Measurements from ENCODE around the gene EDDM3A. TPM values are rescaled to one million over a fixed set of nuclear protein-coding genes. Genes with fewer than 3 reads are reported as not detected.
"Not testable (repeated sequence)": the region's sequence is repeated elsewhere in the genome, so short reads cannot be mapped to it uniquely, and the experiment has no call there.

EDDM3A gene
- total RNA-seq, result not detected
- long read RNA-seq, donor 1, result 0 reads
- long read RNA-seq, donor 2, result 0 reads

DNA sequence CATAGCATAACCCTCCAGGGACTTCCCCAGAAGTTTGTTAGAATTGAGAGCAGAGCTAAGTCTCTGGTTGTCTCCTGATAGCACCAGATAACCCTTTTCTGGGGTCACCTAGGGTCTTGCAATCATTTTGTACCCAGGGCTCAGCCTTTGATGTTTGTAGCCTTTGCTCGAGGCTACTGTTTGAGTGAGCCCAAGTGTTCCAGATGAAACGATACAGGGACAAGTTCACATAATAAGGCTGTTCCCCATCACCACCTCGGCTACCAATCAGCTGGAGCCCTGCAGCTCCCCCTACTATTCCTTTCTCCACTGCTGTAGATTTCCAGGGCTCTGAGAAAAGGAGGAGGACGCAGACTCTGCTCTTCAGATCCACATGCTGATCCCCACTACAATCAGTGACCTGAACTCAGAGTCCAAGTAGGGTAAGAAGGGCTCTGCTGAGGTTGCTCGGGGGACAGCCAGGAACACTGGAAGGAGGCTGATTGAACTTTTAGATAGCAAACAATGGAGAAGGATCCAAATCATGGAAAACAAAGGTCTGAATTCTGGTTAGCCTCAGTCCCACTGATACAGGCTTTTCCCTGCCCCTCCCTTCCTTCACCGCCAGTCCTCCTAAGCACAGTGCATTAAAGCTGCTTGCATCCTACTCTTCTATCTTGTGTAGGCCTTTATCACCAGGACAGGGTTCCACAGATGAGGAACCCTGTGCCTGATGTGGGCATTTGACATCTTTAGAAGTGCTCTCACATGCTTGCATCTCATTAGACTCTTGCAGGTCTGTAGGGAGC, at the start of gene EDDM3A:
Gene EDDM3A (plus strand): TSS at position 317 of the 788 bp plus-strand sequence. CDS start 1,694 bp downstream, outside the sequence.
- intact Hi-C loops (cut with DNase I), result no loop called here
- DNase-seq (ENCODE audit: low spot score), result no peak

GRCh38 chr14:20696764-20697163, 48.9 kb upstream of the EDDM3A start:
- intact Hi-C loops (cut with DNase I), result loop anchor here in 1 of 2 donors (5.0 kb wide), 1 partner anchor 266 kb away; no protein-coding TSS in a partner anchor

GRCh38 chr14:20697273-20698017, 48.2 kb upstream of the EDDM3A start:
- intact Hi-C loops (cut with DNase I), result loop anchor here in 1 of 2 donors (5.0 kb wide), 1 partner anchor 265 kb away; no protein-coding TSS in a partner anchor
- peak; percentile 86 for DNase-seq (ENCODE audit: low spot score)

More at GRCh38 chr14:20696764-20697163, 48.9 kb upstream of the EDDM3A start:
- DNase-seq (ENCODE audit: low spot score), result no peak

GRCh38 chr14:20698018-20698329, 47.7 kb upstream of the EDDM3A start:
- DNase-seq (ENCODE audit: low spot score), result no peak
- intact Hi-C loops (cut with DNase I), result loop anchor here in 1 of 2 donors (5.0 kb wide), 1 partner anchor 264 kb away; no protein-coding TSS in a partner anchor

DNA sequence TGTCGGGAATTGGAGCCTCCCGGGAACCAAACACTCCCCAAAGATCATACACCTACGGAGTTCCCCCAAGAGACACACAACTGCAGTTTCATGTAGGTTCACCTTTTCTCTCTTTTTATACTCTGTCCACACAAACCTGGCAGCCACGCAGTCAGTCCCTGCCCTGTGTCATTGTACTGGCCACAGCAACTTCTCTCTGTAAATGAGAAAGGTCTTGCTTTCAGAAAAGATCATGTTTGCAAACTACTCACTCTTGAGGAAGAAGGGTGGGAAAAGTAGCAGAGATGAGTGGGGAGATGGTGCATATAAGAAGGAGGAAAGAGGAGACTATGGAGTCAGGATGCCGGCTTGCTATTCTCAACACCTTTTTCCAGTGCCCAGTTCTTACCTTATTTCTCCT, 46.8 kb upstream of the EDDM3A start:
- intact Hi-C loops (cut with DNase I), result loop anchor here in 1 of 2 donors (5.0 kb wide), 1 partner anchor 263 kb away; no protein-coding TSS in a partner anchor
- no peak for DNase-seq (ENCODE audit: low spot score)

GRCh38 chr14:20699931-20700330, 45.8 kb upstream of the EDDM3A start:
- intact Hi-C loops (cut with DNase I), result loop anchor here in 1 of 2 donors (5.0 kb wide), 1 partner anchor 262 kb away; no protein-coding TSS in a partner anchor
- DNase-seq (ENCODE audit: low spot score), result no peak

DNA sequence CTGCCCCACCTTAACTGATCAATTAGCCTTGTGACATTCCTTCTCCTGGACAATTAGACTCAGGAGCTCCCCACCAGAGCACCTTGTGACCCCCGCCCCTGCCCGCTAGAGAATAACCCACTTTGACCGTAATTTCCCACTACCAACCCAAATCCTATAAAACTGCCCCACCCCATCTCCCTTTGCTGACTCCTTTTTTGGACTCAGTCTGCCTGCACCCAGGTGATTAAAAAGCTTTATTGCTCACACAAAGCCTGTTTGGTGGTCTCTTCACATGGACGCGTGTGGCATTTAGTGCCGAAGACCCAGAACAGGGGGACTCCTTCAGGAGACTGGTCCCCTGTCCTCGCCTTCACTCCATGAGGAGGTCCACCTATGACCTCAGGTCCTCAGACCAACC, 44.7 kb upstream of the EDDM3A start:
- DNase-seq (ENCODE audit: low spot score); intact Hi-C loops (cut with DNase I): not testable (repeated sequence)

GRCh38 chr14:20706657-20707355, 38.9 kb upstream of the EDDM3A start:
- no peak for DNase-seq (ENCODE audit: low spot score)
- intact Hi-C loops (cut with DNase I), result loop anchor here in 1 of 2 donors (5.0 kb wide), 1 partner anchor 155 kb away; no protein-coding TSS in a partner anchor

DNA sequence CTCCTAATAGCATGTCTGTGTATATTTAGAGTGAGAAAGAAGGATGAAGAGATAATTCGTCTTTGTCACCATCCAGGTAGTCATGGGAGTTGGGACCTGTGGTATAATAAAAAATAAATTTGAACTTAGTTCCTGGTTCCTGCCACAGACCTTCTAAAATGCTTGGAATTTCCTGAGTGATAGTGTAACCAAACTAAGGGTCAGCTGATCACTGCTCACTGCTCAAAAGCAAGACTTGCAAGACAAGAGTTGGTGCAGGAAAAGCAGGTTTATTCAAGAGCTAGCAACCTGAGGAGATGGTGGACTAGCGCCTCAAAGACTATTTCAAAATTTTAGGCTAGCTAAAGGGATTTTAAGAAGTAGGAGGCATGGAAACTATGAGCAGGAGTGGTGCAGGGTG, 38.1 kb upstream of the EDDM3A start:
- intact Hi-C loops (cut with DNase I), result loop anchor here in 1 of 2 donors (5.0 kb wide), 1 partner anchor 155 kb away; no protein-coding TSS in a partner anchor
- no peak for DNase-seq (ENCODE audit: low spot score)

DNA sequence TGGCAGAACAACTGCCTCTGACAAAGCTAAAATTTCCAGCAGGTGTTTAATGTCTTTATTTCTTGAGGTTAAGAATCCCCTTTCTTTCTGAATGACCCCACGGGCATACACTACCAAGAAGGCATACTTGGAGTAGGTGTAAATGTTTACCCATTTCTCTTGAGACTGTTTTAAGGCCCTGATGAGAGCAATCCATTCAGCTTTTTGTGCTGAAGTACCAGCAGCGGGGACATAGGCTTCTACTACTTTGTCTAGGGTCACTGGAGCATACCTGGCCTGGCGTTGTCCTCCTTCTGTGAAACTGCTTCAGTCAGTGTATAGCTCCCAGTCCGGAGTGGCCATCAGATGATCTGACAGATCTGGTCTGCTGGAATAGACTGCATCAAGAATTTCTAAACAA, 34.4 kb upstream of the EDDM3A start:
- no peak for DNase-seq (ENCODE audit: low spot score)
- intact Hi-C loops (cut with DNase I), result no loop called here

DNA sequence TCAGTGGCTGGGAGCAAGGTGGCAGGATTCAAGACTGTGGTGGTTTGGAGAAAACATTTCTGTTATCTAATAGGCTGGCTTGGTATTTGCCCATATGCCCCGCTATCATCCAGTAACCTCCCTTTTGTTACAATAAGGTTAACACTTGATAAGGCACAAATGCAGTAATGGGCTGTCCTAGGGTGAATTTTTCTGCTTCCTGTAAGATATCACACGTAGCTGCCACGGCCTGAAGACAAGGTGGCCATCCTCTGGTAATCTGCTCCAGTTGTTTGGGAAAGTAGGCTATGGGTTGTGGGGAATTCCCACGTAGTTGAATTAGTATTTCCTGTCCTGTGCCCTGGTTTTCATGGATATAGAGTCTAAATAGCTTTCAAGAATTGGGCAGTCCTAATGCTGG, 34.0 kb upstream of the EDDM3A start:
- DNase-seq (ENCODE audit: low spot score), result no peak
- intact Hi-C loops (cut with DNase I), result no loop called here

DNA sequence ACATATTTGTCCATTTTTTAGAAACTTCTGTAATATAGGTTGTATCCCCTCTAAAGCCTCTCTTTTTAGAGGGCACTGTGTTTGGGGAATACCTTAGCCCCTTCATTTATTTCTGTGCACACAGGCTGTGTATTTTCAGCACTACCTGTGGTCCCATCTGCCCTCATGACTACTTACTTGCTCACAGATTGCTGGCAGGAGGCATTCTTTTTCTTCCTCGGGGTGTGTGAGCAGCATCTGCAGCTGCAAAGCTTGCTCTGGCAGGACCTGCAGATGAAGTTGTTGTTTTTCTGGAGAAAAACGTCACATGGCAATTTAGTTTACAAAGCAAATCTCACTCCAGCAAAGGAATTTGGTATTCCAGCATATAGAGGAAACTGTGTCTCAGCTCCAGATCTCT, 32.8 kb upstream of the EDDM3A start:
- intact Hi-C loops (cut with DNase I), result no loop called here
- DNase-seq (ENCODE audit: low spot score), result no peak

- intact Hi-C loops (cut with DNase I), result no loop called here
- DNase-seq (ENCODE audit: low spot score), result peak; percentile 93
Measured at GRCh38 chr14:20714593-20715250, 31.0 kb upstream of the EDDM3A start.

GRCh38 chr14:20719777-20720176, 25.9 kb upstream of the EDDM3A start:
- DNase-seq (ENCODE audit: low spot score), result no peak
- intact Hi-C loops (cut with DNase I), result no loop called here

GRCh38 chr14:20720741-20721140, 24.9 kb upstream of the EDDM3A start:
- DNase-seq (ENCODE audit: low spot score), result no peak
- intact Hi-C loops (cut with DNase I), result no loop called here

- DNase-seq (ENCODE audit: low spot score), result no peak
- intact Hi-C loops (cut with DNase I), result no loop called here
Measured at GRCh38 chr14:20722016-20722415, 23.7 kb upstream of the EDDM3A start.

- DNase-seq (ENCODE audit: low spot score), result no peak
- intact Hi-C loops (cut with DNase I), result no loop called here
Measured at GRCh38 chr14:20723488-20723887, 22.2 kb upstream of the EDDM3A start.

DNA sequence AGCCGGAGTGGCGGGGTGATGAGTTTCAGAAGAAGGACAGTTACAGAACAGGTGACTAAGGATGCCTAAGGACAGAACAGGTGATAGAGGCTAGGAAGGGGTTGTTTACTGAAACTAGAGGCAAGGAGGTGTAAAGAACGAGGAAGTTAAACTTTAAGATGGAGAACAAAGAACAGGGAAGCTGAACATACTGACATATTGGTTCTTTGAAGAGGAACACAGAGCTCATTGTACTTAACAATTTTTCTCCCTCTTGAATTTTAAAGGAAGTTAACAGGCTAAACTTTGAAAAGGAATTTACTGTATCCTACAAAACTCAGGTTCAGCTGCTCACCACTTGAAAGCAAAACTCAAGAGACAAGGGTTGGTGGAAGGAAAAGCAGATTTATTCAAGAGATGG, 19.6 kb upstream of the EDDM3A start:
- DNase-seq (ENCODE audit: low spot score); intact Hi-C loops (cut with DNase I): not testable (repeated sequence)

- intact Hi-C loops (cut with DNase I), result no loop called here
- no peak for DNase-seq (ENCODE audit: low spot score)
Measured at GRCh38 chr14:20726531-20726930, 19.2 kb upstream of the EDDM3A start.

Data from posterior vena cava (tissue), 2 donors.